Measurements from ENCODE around the gene LMO1.

The LMO1 gene

DNA sequence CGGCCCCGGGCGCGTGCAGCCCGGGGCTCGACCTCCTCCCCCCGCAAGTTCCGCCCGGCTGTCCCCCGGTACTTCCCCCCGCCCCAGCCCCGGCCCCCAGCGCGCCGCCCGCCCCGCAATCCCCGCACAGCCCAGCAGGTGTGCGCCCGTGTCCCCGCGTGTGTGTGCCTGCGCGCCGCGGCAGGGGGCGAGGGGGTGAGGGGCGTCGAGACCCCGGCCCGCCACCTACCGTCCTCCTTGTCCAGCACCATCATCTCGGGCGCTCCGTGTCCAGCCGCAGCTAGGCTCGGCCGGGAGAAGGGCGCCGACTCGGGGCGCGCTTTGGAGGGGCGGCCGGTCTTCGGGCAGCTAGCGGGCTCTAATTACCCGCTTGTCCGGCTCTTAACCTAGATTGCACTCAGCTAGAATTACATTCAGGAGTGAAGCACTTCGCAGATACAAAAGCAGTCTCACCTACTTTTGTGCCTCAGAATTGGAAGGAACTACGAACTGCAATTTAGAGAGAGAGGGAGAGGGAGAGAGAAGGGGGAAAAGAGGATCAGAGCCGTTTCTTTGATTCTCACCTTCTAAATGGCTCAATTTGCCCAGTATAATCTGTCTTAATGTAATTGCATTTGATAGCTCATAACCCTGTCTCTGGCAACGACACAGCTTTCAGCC is 439 bp downstream of the LMO1 start:
- DNase-seq, result peak; percentile 50

DNA sequence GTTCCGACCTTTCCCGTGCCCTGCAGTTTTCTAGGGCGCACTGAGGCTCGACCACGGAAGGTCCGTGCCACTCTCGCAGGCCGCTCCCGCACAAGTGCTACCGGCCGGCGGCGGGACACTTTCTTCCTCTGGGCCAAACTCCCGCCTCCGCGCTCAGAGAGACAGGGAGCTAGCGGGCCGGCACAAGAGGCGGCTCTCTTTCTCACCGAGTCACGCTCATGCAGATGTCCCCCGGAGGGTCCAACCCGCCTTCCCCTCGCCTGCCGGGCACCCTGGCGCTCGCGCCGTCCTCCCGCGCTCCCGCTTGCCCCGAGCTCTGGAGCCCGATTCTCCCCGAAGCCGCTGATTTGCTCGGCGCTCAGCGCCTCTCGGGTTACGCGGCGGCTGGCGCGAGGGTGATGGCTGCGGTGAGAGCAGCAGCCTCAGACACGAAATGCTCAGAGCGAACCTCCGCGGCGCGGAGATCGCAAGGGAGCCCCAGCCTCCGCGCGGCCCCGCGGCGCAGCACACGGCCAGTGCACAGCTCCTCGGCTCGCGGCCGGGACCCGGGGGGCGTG is 1.0 kb downstream of the LMO1 start:
- DNase-seq, result peak; percentile 65

DNA sequence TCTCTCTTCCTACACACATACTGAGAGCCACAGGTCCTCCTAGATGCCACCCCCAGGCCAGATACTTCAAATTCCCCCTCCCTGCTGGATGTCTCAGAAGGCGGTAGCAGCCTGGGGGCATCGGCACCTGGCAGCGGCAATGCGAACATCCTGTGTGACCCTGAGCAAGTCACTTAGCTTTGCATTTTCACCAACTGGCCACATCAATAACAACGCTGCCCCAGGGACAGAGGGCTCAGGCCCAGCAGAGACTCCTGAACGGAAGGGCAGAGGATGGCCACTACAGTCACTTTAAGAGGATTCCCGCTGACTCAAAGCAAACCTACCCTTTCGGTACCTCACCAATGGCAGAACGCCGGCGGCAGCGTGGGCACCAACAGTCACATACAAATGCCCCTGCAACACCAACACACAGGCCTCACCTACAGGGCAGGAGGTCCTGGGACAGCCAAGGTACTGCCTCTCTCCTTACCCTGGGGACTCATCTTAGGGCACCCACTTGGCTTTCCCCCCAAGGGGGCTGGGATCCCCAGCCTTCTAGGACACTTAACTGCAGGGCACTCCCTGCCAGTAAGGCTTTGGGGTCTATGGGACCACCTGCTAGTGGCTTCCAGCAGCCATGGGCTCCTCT is 1.6 kb downstream of the LMO1 start:
- DNase-seq, result peak; percentile 55

DNA sequence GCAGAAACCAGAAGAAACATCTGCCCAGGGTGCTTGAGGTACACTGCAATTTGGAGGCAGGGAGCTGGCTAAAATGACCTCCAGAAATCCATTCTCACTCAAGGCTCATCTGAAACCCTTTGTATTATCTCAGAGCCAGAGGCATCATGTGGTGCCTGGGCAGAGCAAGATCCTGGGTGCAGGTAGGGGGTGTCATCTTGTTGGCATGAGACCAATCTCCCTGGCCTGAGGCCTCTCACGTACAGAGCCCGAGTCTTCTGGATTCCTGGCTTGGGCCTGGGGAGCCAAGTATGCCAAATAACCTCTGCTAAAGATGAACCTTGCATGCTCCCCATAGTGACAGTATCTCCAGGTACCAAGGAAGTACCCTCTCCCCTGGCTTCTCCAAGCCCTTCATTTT is 2.4 kb downstream of the LMO1 start:
- peak; percentile 43 for DNase-seq

DNA sequence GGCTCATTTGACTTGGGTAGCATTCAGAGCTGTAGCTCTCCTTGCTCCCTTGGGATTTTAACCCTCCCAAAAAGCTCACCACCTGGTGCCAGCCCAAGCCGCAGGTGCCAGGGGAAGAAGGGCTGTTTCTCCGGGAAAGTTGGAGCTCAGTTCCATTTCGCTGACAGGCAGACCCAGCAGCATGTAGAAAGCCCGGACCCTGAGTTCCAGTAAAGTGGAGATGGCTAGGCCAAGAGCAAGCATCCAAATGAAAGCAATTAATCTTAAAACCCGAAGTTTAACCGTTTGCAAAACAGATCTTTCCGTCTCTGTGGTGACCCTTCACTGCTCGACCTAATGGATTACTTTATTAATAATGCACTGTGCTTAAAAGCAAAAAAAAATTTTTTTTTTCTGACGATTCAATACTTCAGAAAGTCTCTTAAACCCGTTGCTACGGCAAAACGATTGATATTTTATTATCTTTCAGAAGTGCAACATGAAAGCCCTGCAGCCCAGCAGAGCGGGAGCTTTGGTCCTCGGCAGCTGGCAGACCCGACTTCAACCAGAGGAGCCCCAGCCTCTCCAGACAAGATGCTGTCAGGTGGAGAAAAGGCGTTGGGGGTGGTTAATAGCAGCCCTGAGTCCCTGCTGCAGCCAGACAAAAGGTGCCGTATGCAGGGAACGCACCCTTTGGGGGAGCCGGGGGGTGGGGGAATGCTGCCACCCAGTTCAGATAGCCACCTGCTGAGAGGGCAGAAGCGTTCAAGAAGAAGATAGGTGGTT is 3.3 kb downstream of the LMO1 start:
- peak; percentile 23 for DNase-seq

DNA sequence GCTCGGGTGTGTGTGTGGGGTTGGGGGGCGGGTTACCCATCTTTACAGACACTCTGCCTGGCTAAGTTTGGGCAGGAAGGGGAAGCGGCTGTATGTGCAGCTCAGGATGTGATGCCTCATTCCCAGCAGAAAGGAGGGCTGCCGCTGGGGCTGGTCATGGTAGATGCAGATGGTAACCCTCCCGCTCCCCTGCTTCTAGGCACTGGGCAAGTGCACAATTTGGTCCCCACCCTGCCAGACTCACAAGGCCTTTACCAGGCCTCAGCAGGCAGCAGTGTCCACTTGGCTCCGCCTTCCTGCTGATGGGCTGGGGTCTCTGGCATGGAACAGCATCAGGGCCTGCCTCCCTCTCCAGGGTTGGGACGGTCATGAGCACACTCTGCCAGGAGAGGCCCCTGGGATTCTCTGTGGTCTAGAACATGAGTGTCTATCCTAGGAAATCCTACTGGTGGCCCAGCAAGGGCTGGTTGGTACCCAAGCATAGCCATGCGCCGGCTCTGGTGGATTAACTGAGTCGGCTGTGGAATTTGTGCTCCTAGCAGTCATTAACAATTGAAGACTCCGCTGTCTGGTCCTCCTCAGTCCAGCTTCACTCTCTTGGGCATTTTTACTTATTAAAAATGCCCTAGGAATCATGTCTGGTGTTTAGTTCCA is 4.2 kb downstream of the LMO1 start:
- no peak for DNase-seq

DNA sequence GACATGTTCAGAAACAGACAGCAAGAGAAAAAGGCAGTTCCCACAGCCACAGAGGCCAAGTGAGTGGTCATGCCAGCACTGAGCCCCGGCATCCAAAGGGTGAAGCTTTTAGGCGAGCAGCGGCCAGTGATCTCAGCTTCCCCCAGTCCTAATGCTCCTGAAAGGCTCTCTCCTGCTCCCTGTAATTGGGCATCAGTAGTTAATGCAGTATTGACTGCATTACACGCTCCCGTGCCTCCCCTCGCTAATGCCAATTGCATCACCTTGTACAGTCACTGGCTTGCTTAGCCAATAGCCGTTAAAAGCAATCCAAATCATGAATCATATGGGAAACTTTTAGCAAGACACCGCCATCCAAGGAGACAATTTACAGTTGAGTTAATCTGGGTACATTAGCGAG is 4.9 kb downstream of the LMO1 start:
- DNase-seq, result no peak

DNA sequence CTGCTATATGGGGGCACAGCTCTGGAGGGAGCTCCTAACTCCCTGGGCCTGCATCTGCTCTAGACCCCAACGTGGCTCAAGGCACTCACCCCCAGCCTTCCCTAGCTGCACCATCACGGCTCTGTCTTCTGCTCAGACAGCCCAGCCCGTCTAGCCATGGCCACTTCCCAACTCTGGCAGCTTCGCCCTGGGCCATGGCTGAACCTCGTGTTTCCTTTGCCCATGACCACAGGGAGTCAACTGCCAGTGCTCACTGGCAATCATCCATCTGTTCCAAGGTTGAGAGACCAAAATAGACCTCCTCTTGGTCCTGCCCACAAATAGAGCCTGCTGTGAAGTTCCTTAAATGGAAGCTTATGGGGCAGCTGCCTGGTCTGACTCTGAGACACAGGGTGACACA is 5.4 kb downstream of the LMO1 start:
- DNase-seq, result peak; percentile 6

DNA sequence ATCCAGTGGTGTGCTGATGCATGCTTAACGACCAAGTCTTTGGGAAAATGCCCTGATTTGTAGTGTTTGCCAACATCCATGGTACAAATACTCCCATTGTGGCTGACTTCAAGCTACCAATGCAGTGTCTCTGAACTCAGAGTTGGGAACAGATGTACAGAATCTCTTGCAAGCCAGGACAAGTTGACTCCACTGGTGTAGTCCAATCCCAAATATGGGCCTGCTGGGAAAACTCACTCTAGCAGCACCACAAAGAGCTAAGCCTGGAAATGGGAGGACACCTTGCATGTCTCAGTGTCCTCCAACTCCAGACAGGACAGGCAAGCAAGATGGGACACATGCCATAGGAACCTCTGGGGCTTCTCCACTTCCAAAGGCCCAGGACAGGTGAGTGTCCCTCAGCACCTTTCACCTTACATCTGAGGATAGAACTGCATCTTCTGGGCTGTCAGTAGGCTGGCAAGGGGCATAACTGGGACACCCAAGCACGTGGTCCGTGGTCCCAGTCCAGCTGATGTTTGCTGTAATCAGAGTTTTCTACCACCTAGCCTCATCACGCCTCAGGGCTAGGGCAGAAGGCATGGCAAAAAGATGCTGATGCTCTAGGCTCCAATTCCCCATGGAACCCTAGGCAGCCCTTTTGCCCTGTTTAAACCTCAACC is 6.5 kb downstream of the LMO1 start:
- peak; percentile 33 for DNase-seq

DNA sequence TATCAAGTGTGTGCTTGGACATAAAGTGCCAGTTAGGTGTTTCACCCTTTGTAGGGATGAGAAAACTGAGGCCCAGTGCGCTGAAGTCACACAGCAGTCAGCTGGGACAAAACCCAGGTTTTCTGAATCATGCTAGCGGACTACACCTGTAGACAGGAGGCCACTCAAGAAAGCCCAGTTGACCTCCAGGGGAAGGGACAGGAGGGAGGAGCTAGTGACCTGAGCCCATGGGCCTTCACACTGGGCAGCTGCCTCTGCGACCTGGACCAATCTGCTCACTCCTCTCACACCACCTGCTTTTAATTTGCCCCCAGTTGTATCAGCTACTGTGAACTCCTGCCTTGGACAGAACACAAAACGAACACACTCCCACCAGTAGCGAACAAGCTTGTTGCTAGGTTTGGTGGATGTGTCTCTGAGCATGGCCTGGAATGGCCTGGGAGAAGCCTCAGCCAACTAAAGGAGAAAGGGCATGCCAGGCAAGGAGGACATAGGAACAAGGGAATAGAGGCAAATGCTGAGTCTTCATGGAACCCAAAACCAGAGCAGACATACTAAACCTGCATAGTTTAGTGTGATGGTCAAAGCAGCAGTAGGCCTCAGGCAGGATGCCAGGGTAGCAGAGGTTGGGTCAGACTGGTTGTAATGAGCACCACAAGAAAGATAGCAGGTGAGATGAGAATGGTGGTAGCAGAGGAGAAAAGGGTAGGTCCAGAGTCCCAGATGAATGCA is 7.2 kb downstream of the LMO1 start:
- DNase-seq, result peak; percentile 8

DNA sequence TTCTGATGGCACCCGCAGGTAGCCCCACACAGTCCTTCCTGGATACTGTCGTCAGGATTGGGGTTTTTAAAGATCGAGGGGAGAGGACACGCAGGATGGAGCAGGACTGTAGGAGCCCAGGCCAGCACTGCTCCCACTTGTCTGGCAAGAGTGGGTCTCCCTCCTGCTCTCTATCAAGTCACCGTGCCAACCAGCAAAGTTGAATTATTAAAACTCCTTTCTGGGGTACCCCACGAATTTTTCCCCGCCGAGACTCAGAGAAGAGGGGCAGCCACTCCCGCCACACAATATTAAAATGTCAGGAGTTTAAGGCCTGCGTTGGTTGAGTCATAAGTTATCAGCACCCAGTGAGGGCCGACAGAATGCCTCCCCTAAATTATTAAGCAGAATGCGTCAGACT is 10.1 kb downstream of the LMO1 start:
- DNase-seq, result peak; percentile 8

DNA sequence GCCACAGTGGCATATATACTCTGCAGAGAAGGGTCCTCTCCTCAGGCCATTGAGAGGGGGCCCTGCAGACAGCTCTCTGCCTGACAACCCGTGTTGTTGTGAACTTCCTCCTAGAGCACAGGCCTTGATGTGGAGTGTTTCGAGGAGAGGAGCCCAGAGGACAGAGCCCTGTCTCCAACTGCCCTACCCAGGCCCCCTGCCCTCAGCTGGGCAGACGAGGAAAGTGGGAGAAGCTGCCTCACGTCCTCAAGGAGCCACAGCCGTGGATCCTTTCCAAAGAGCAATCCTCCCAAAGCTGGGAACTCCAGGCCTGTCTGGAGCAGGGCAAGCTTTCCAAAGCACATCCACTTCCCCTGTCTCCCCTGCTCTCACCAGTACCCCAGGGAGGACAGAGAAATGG is 10.7 kb downstream of the LMO1 start:
- peak; percentile 28 for DNase-seq

DNA sequence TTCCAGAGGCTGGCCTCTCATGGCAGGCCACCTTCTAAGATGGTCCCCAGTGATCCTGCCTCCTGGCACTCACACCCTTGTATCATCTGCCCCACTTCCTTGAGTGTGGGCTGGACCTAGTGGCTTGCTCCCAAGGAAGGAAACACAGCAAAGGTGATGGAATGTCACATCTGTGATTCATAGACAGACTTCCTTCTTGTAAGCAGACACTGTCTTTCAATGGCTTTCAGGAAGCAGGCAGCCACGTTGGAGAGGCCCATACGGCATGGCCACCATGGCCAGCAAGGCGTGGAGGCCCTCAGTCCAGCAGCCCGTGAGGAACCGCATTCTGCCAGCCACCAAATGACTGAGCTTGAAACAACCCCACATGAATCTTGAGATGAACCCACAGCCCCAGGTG is 11.3 kb downstream of the LMO1 start:
- DNase-seq, result peak; percentile 15

DNA sequence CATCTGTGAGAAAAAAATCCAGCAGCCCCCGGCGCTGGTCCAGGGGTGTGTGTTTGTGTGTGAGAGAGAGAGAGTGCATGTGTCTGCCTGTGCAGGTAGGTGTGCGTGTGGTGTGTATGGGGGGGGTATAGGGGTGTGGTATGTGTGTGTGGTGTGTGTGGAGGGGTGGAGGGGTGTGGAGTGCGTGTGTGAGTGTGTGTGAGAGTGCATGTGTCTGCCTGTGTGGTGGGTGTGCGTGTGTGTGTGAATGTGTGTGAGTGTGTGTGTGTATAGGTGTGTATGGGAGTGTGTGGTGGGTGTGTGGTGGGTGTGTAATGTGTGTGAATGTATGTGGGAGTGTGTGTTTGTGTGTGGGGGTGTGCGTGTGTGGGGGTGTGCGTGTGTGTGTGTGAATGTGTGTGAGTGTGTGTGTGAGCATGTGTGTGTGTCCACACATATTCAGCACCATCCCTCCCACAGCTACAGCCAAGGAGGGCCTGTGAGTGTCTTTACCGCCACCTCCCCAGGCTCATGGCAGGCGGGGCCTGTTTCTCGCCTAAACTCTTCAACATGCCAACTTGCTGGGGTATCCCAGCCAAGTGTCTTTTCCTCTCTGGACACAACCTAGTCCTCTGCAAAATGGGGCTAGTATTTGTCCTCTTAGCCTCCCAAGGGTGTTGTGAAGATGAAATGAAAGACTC is 11.9 kb downstream of the LMO1 start:
- peak; percentile 12 for DNase-seq

DNA sequence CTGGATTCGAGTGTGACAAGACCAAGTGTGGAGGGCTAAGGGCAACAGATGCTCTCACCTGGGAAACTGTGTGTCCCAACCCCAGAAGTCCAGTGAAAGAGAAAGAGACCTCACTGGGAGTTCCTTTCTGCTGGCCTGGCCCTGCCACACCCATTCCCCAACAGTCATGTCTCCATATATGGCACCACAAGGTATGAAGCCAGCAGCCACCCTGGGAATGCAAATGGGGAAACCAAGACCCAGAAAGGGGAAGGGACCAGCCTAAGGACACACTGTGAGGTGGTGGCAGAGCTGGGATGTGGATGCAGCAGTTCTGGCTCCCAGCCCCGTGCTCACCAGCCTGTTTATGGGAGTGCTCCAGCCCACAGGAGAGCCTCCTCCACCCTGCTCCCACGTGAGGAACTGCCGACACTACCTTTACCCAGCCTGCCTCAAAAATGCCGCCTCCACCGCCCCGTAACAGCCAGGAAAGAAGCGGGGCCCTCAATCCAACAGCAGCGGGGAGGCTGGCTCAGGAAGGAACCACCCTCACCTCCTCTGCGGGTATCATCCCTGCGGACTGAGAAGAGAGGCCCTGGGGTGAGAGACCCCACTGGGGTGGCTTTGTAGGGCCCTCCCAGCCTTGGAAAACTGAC is 12.6 kb downstream of the LMO1 start:
- peak; percentile 36 for DNase-seq

DNA sequence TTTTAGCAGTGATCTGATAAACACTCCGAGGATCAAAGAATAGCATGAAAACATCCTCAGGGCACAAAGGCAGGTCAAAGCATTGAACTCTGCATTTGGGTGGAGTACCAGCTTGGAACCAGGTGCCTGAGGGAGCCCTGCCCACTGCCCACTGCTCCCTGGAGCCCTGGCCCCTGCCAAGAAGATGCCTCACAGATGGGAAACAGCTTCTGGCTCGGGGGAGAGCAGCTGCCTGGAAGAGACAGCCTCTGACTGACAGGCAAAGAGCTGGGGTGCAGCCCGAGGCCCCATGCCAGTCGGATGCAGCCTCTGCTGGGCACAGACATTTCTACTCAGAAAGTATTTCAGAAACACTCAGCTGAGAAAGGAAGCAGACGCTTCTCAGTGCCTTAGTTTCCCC is 13.2 kb downstream of the LMO1 start:
- no peak for DNase-seq

DNA sequence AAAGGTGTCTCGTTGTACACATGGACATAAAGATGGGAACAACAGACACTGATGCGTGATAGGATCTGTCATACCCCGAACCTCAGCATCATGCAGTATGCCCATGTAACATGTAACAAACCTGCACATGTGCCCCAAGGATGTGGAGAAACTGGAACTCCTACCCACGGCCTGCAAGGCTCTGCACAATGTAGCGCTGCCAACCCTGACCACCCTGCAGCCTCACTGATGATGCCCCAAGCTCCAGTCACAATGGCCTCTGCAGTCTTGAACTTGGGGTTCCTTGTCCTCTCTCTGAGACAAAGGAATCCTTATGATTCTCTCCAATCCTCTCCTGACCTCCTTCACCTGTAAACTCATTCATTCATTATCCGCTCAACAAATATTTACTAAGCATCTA is 14.2 kb downstream of the LMO1 start:
- no peak for DNase-seq

DNA sequence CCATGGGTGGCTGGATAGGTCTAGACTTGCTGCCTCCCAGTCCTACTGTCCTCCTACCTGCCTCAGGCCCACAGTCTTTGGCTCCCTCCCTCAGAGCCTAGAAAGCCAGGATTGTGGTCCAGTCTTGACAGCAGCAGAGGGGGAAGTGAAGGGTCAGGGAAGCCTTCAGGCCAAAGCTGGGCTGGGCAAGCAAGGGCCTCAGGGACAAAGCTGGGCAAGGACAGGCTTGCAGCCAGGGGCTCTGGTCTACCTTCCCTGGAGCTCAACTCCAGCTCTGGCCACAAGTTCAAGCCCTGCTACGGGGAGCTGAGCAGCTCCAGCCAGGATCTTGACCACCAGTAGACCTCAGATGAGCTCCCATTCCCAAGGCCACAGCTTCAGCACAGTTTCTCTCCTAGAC is 14.9 kb downstream of the LMO1 start:
- no peak for DNase-seq

DNA sequence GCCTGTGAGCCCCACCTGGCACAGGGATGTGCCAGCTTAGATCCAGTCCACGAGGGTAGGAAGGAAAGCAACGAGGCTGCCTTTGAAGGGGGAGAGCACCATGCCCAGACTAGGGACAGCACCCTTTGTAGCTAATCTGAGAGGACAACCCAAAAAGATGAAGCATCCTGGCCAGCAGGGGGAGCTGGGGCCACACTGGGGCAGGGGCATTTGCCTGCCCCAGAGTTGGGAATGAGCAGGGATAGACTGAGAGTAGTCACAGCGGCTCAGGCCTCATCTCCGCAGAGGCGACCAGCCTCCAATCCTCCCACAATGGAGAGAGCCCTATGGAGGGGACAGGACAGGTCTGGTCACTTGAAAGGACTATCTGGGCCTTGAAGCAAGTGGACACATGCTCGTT is 16.4 kb downstream of the LMO1 start:
- DNase-seq, result peak; percentile 60

DNA sequence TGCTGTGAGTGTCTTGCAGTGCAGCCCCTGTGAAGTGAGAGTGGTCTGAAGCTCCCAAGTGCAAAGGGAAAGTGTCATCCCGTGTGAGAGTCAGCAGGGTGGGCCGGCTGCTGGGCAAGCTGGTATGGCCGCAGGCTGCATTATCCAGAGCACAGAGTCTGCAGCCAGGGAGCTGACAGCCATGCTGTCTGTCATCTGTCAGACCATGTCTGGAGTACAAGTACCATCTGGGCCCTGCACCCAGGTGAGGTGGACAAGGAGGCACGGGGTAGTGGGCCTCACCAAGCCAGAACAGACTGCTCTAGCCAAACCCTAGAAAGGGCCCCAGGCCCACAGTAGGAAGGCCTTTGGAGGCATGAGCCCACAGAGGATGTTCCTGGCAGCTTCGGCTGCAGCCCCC is 20.2 kb downstream of the LMO1 start:
- no peak for DNase-seq
